Osteocyte (in vitro differentiated cells): Measurements from ENCODE around the gene DRD2. TPM values are rescaled to one million over a fixed set of nuclear protein-coding genes. Genes with fewer than 3 reads are reported as not detected.

Experiments
- DNase-seq: peaks from one replicate; pipeline ENCODE4 v3.0.0; 2021; ENCODE audit warnings: mixed read lengths; ENCODE audit not compliant: unreplicated experiment; ENCODE audit errors: extremely low spot score
- H3K27ac Mint-ChIP-seq: one replicate; pipeline ENCODE4 v1.8.0; 2021; ENCODE audit warnings: mild to moderate bottlenecking, mixed read lengths; ENCODE audit not compliant: unreplicated experiment
- H3K27me3 Mint-ChIP-seq: one replicate; pipeline ENCODE4 v1.8.0; 2021; ENCODE audit warnings: mixed read lengths; ENCODE audit not compliant: unreplicated experiment
- H3K36me3 Mint-ChIP-seq: one replicate; pipeline ENCODE4 v1.8.0; 2021; ENCODE audit warnings: mixed read lengths; ENCODE audit not compliant: unreplicated experiment
- H3K4me1 Mint-ChIP-seq: one replicate; pipeline ENCODE4 v1.8.0; 2021; ENCODE audit warnings: mixed read lengths; ENCODE audit not compliant: unreplicated experiment
- H3K4me3 Mint-ChIP-seq: one replicate; pipeline ENCODE4 v1.8.0; 2021; ENCODE audit warnings: mild to moderate bottlenecking, moderate library complexity, mixed read lengths; ENCODE audit not compliant: unreplicated experiment
- H3K9me3 Mint-ChIP-seq: one replicate; pipeline ENCODE4 v1.8.0; 2021; ENCODE audit warnings: mixed read lengths; ENCODE audit not compliant: unreplicated experiment
- CTCF ChIP-seq: fragments of 200-600 bp; sonication (generic); IDR thresholded peaks from 2 replicates; pipeline ENCODE4 v1.5.0; 2021; ENCODE audit warnings: antibody characterized with exemption, mild to moderate bottlenecking, moderate library complexity
- total RNA-seq: library from RNA; stranded (reverse); gene quantifications from 2 replicates; pipeline ENCODE4 v1.2.1, GENCODE V29; 2021

DRD2 gene
- total RNA-seq, 1 donor from 2014 or later = not detected

- no peaks in the 10 kb centered on the region for H3K36me3 Mint-ChIP-seq
- peaks cover 25% of the 10 kb centered on the region for H3K27me3 Mint-ChIP-seq
- H3K4me3 Mint-ChIP-seq = no peak overlapping the region
- peak; percentile 48 for DNase-seq
- no peaks in the 10 kb centered on the region for H3K4me1 Mint-ChIP-seq
- H3K27ac Mint-ChIP-seq = no peak overlapping the region
- TF ChIP-seq CTCF = no peak
- H3K9me3 Mint-ChIP-seq = no peaks in the 10 kb centered on the region
Observed at GRCh38 chr11:113505541-113506375, 30.6 kb upstream of the DRD2 start.

- Mint-ChIP-seq H3K27me3 (peaks cover 25% of the 10 kb centered on the region), H3K4me3 (no peak overlapping the region), H3K4me1 (no peaks in the 10 kb centered on the region), H3K9me3 (no peaks in the 10 kb centered on the region), H3K36me3 (no peaks in the 10 kb centered on the region), H3K27ac (no peak overlapping the region)
- peak; percentile 7 for DNase-seq
- TF ChIP-seq CTCF = no peak
Observed at GRCh38 chr11:113505046-113505445, 29.8 kb upstream of the DRD2 start.

GRCh38 chr11:113504586-113504985, 29.4 kb upstream of the DRD2 start:
- DNase-seq = peak; percentile 19
- no peak overlapping the region for H3K4me3 Mint-ChIP-seq
- peaks cover 20% of the 10 kb centered on the region for H3K27me3 Mint-ChIP-seq
- H3K9me3 Mint-ChIP-seq = no peaks in the 10 kb centered on the region
- H3K4me1 Mint-ChIP-seq = no peaks in the 10 kb centered on the region
- H3K27ac Mint-ChIP-seq = no peak overlapping the region
- TF ChIP-seq CTCF = no peak
- no peaks in the 10 kb centered on the region for H3K36me3 Mint-ChIP-seq

- TF ChIP-seq CTCF = no peak
- Mint-ChIP-seq H3K4me3 (no peak overlapping the region), H3K36me3 (no peaks in the 10 kb centered on the region), H3K9me3 (no peaks in the 10 kb centered on the region), H3K27me3 (peaks cover 19% of the 10 kb centered on the region), H3K27ac (no peak overlapping the region), H3K4me1 (no peaks in the 10 kb centered on the region)
- DNase-seq = peak; percentile 44
Observed at GRCh38 chr11:113504071-113504470, 28.9 kb upstream of the DRD2 start.

- H3K27me3 Mint-ChIP-seq = peaks cover 7% of the 10 kb centered on the region
- no peak for DNase-seq
- H3K27ac Mint-ChIP-seq = no peak overlapping the region
- no peaks in the 10 kb centered on the region for H3K4me1 Mint-ChIP-seq
- TF ChIP-seq CTCF = no peak
- no peak overlapping the region for H3K4me3 Mint-ChIP-seq
- H3K36me3 Mint-ChIP-seq = no peaks in the 10 kb centered on the region
- no peaks in the 10 kb centered on the region for H3K9me3 Mint-ChIP-seq
Observed at GRCh38 chr11:113497066-113497910, 22.1 kb upstream of the DRD2 start.
